Adipose tissue (tissue), 3 donors: ENCODE data around the gene HYLS1. TPM values are rescaled to one million over a fixed set of nuclear protein-coding genes. Genes with fewer than 3 reads are reported as not detected.
"Not testable (repeated sequence)": the region's sequence is repeated elsewhere in the genome, so short reads cannot be mapped to it uniquely, and the experiment has no call there.

ENCODE experiments used
- H3K27ac ChIP-seq: one replicate; pipeline ENCODE4 v1.5.1; 2013; ENCODE audit warnings: low read depth, low read length
- WGBS, 3 donors: extraction: QIAGEN DNeasy Blood & Tissue Kit; methylation state at CpG; one replicate each; pipeline ENCODE4 v1.1.7; 2013; 5-methylcytosine and 5-hydroxymethylcytosine counted together
- polyA plus RNA-seq, 3 donors: library from polyadenylated mRNA; stranded (reverse); fragments of 200-250 nt; gene quantifications; one replicate each; pipeline ENCODE4 v1.2.3, GENCODE V29; 2013
- donor health status: healthy with polysubstance abuse.
- donor health status: Bipolar disorder and iron deficiency.
- donor health status: healthy.

Gene HYLS1, protein sequence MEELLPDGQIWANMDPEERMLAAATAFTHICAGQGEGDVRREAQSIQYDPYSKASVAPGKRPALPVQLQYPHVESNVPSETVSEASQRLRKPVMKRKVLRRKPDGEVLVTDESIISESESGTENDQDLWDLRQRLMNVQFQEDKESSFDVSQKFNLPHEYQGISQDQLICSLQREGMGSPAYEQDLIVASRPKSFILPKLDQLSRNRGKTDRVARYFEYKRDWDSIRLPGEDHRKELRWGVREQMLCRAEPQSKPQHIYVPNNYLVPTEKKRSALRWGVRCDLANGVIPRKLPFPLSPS
- polyA plus RNA-seq, result 1 to 10 TPM; 1.1 to 2.6 (median 2.0) TPM

- no peak within 1 kb of the TSS for H3K27ac ChIP-seq
- 0 to 1% (median 0%) methylated on average over 90 to 91 of the region's 91 CpGs for WGBS, 3 donors
These were observed at the start of gene HYLS1 for GRCh38 chr11:125887373-125888324. TSS of gene HYLS1 (plus strand) at chr11:125887668. CDS start at chr11:125899369, 11,701 bp downstream.

GRCh38 chr11:125842321-125842948 is 45.0 kb upstream of the HYLS1 start:
- no peak overlapping the region for H3K27ac ChIP-seq
- 65 to 70% (median 66%) methylated on average over 3 of the region's 3 CpGs for WGBS, 3 donors

DNA sequence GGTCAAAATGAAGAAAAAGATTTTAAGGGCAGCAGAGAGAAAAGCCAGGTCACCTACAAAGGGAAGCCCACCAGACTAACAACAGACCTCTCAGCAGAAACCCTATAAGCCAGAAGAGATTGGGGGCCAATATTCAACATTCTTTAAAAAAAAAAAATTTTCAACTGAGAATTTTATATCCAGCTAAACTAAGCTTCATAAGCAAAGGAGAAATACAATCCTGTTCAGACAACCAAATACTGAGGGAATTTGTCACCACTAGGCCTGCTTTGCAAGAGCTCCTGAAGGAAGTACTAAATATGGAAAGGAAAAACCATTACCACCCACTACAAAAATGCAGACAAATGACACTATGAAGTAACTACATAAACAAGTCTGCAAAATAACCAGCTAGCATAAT is 41.3 kb upstream of the HYLS1 start:
- no peak overlapping the region for H3K27ac ChIP-seq

GRCh38 chr11:125857670-125858069 is 29.8 kb upstream of the HYLS1 start:
- 80 to 86% (median 84%) methylated on average over 9 of the region's 9 CpGs for WGBS, 3 donors
- H3K27ac ChIP-seq, result not testable (repeated sequence)

GRCh38 chr11:125862786-125863185 is 24.7 kb upstream of the HYLS1 start:
- H3K27ac ChIP-seq, result not testable (repeated sequence)
- 95 to 98% (median 98%) methylated on average over 14 to 22 of the region's 33 CpGs for WGBS, 3 donors

DNA sequence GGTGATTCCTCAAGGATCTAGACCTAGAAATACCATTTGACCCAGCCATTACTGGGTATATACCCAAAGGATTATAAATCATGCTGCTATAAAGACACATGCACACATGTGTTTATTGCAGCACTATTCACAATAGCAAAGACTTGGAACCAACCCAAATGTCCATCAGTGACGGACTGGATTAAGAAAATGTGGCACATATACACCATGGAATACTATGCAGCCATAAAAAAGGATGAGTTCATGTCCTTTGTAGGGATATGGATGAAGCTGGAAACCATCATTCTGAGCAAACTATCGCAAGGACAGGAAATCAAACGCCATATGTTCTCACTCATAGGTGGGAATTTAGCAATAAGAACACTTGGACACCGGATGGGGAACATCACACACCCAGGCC is 22.1 kb upstream of the HYLS1 start:
- 82 to 94% (median 94%) methylated on average over 4 of the region's 4 CpGs for WGBS, 3 donors
- H3K27ac ChIP-seq, result not testable (repeated sequence)

GRCh38 chr11:125869521-125869920 is 17.9 kb upstream of the HYLS1 start:
- WGBS, 3 donors, result 59 to 69% (median 68%) methylated on average over 2 of the region's 2 CpGs

GRCh38 chr11:125871391-125872137 is 15.9 kb upstream of the HYLS1 start:
- H3K27ac ChIP-seq, result no peak overlapping the region
- WGBS, 3 donors, result 73 to 83% (median 83%) methylated on average over 10 of the region's 10 CpGs

More at GRCh38 chr11:125869521-125869920, 17.9 kb upstream of the HYLS1 start:
- H3K27ac ChIP-seq, result no peak overlapping the region

GRCh38 chr11:125872138-125872491 is 15.4 kb upstream of the HYLS1 start:
- H3K27ac ChIP-seq, result no peak overlapping the region

DNA sequence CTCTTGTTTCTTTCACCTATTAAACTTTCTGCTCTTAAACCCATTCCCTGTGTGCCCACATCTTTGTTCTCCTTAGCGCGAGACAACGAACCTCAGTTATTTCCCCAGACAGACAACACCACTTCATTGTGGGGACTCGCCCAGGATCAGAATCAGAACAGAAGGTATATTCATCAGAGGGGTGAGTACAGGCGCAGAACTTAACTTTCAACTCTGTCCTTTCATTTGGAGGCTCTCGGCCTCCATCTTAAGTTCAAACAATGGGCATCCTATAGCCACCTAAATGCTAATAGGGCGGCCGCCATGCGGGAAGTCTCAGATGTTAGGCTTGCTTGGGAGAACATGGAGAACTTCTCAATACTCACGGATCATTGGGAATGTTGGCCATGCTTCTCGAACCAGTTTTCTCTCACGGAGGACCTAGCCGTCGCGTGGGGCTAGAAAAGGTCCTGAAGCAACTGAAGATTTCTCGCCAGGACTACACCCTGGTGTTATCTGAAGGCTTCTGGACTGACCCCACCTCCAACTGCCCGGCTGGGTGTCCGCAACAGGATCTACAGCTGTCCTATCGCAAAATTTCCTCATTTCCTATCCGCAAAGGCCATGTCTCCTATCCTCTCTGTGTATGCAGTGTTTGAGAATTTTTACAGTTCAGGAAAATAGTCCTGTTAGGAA is 13.4 kb upstream of the HYLS1 start:
- no peak overlapping the region for H3K27ac ChIP-seq
- 67 to 80% (median 74%) methylated on average over 19 to 20 of the region's 20 CpGs for WGBS, 3 donors

DNA sequence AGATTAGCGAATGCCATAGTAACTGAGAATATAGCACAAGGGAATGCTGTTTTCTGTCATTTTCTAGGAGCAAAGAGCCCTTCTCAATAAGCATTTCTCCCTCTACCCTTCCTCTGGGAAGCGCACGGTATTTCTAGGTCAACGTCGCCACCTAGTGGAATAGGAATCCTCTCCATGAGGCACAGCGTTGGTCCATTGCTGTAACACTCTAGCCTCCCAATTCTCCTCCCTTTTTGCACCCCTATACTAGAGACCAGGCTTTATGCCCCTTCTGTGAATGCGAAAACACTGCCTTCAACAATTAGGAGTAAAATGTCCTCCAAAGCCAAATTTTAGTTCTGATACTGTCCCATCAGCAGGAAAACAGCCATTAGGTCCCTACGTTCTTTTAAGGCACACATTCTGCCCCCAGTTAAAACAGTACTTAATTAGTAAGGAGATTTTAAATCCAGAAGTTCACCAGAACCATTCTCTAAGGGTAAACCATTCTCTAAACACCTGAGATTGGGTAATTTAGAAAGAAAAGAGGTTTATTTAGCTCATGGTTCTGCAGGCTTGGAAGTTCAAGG is 12.8 kb upstream of the HYLS1 start:
- WGBS, 3 donors, result 11 to 12% (median 12%) methylated on average over 8 of the region's 8 CpGs
- no peak overlapping the region for H3K27ac ChIP-seq

DNA sequence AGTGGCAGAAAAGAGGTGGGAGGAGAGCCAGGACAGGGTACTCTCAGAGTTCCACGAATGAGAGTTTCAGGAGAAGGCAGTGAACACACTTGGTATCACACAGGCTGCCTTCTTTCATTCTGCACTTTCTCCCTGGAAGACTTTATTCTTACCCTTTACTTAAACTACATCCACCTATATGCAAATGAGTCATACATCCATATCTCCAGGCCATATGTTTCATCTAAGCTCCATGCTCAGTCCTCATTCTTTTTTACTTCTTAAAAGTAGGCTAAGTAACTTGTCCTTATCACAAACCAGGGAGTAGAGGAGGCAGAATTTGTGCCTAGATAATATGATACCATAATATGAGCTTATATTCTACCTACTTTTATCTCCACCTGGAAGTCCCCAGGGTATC is 6.2 kb upstream of the HYLS1 start:
- WGBS, 3 donors, result 59 to 94% (median 89%) methylated on average over 1 of the region's 1 CpG

DNA sequence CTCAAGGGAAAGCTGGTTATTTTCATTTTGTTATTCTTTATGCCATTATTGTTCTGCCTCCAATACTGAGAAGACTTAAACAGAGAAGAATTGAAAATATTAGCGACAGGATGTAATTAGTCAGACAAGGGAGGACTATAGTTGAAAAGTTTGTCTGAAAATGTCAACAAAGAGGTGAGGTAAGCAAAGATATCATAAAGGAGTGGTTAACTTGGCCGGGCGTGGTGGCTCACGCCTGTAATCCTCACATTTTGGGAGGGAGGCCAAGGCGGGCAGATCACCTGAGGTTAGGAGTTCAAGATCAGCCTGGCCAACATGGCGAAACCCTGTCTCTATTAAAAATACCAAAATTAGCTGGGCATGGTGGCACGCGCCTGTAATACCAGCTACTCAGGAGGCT is 4.1 kb upstream of the HYLS1 start:
- no peak overlapping the region for H3K27ac ChIP-seq
- 75 to 90% (median 88%) methylated on average over 8 of the region's 8 CpGs for WGBS, 3 donors

More for the DNA sequence above, 6.2 kb upstream of the HYLS1 start:
- H3K27ac ChIP-seq, result no peak overlapping the region

- WGBS, 3 donors, result 3 to 21% (median 11%) methylated on average over 23 to 24 of the region's 24 CpGs
- no peak overlapping the region for H3K27ac ChIP-seq
These were observed 483 bp upstream of the HYLS1 start for GRCh38 chr11:125886997-125887372.

- WGBS, 3 donors, result 64 to 79% (median 73%) methylated on average over 3 of the region's 3 CpGs
- H3K27ac ChIP-seq, result no peak overlapping the region
These were observed 3.1 kb downstream of the HYLS1 start for GRCh38 chr11:125890447-125891100.

DNA sequence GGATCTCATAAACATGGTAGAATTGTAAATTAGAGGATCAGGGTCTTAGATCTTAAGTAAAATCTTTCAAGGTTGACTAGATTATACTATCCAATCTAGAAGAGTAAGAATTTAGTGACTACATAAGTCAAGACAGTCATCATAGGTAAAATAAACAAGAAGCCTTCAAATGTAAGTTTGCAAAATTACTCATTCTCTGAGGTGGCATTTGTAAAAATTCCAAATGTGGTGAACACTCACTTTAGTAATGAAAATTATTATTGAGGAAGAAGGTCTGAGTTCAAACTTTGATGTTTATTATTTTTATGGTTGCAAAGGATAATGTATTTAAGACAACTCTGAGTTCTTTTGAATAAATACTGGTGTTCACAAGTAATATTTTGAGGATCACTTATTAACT is 4.6 kb downstream of the HYLS1 start:
- no peak overlapping the region for H3K27ac ChIP-seq

GRCh38 chr11:125892994-125893393 is 5.5 kb downstream of the HYLS1 start:
- H3K27ac ChIP-seq, result no peak overlapping the region
